Glomerular endothelial cell (primary cell): ENCODE results near the gene DHRS7C. TPM values are rescaled to one million over a fixed set of nuclear protein-coding genes. Genes with fewer than 3 reads are reported as not detected.

Experiments
- DNase-seq: peaks from one replicate; pipeline ENCODE4 v3.0.0-alpha.2; 2011; ENCODE audit warnings: low read depth, low spot score; ENCODE audit errors: extremely low read depth
- total RNA-seq: library from RNA; depleted of rRNA; stranded (reverse); fragments of >200 nt; gene quantifications from 2 replicates; pipeline ENCODE4 v1.2.3, GENCODE V29; 2015

Gene DHRS7C, protein sequence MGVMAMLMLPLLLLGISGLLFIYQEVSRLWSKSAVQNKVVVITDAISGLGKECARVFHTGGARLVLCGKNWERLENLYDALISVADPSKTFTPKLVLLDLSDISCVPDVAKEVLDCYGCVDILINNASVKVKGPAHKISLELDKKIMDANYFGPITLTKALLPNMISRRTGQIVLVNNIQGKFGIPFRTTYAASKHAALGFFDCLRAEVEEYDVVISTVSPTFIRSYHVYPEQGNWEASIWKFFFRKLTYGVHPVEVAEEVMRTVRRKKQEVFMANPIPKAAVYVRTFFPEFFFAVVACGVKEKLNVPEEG
- not detected in 2 replicates for total RNA-seq

- DNase-seq, result no peak
These were observed at the start of gene DHRS7C for GRCh38 chr17:9790889-9791876. Gene DHRS7C (minus strand): TSS chr17:9791592. CDS start chr17:9791284, 308 bp downstream.

DNA sequence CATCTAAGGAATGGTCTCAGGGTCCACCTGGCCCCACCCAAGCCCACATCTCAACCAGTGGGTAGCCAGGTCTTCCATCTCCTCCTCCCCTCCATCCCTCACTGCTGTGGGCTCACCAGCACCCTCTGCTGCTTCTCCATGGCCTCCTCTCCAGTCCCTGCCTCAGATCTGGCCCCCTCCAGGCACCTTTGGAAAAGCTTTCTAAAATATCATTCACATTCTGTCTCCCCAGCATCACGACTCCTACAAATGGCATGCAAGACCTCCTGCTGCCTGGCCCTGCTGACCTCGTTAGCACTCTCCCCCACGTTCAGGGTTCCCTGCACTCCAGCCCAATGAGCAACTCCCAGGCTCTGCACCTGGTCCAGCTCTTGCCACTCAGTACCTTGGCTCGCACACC lies 48.0 kb upstream of the DHRS7C start:
- no peak for DNase-seq

- DNase-seq, result no peak
These were observed 46.4 kb upstream of the DHRS7C start for GRCh38 chr17:9837551-9838471.

- DNase-seq, result no peak
These were observed 42.5 kb upstream of the DHRS7C start for GRCh38 chr17:9833922-9834321.

GRCh38 chr17:9830711-9831110 lies 39.3 kb upstream of the DHRS7C start:
- DNase-seq, result no peak

GRCh38 chr17:9829343-9829742 lies 38.0 kb upstream of the DHRS7C start:
- no peak for DNase-seq

GRCh38 chr17:9828296-9829295 lies 37.2 kb upstream of the DHRS7C start:
- DNase-seq, result no peak

DNA sequence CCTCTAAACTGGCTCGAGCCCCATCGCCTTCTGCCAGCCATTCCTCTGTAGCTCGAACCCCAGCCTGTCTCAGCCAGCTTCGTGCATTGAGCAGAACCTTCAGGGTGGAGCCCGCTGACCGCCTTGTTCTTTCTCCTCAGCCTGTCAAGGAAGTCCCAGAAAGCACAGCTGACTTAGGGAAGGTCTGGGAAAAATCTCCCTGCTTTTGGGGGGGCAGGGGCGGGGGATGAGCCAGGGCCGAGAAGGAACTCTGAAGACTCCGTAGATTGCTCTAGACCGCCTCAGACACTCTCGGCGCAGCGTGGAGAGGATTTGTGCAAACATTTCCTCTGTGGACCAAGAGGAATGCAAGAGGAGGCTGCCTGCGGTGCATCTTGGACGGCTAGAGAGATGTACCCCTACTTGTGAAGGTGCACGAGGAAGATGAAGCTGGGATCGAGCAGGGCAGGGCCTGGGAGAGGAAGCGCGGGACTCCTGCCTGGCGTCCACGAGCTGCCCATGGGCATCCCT lies 34.3 kb upstream of the DHRS7C start, which contains the start of gene GLP2R:
Gene GLP2R, plus strand, starts transcription at position 284 of the 510 bp plus-strand sequence. Its CDS starts 140 bp downstream, at position 424.
- no peak for DNase-seq

DNA sequence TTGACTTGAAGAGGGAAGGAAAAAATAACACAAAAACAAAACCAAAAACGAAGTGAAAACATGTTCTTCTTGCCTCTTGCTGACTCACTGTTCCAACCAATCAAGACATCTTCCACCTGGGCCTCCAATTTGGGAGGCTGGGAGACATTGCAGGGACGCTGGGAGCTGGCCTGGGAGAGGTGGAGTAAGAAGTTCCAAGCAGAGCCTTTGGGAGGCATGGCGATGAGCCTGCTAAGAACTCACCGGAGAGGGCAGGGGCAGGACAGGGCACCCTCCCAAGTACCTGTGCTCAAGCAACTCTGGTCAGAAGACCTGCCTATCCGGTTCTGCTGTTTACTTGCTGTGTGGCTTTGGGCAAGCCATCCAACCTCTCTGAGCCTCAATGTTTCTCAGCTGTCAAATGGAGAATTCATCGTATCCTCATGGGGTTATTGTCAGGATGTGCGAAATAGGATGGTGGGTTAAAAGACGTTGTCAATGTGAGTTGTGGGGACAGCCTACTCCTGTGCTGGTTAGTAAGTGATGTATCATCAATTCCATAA lies 33.5 kb upstream of the DHRS7C start:
- no peak for DNase-seq

DNA sequence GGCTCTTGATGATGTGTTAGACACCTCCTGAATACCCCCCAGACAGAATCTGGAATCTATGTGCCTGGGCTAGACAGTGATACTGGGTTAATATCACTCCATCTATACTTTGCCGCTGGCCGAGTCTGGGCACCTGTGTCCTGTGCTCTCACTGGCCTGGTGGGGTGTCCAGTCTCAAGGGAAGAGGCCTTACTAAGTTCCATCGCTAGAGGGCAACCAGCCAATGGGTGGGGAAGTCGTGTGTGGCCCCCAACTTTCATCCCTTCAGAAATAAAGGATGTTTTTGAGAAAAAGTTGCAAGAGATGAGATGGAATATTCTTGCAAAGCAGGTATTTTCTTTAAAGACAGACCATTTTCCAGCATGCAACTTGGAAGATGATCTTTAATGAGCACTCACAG lies 32.7 kb upstream of the DHRS7C start:
- DNase-seq, result no peak

GRCh38 chr17:9821921-9822320 lies 30.5 kb upstream of the DHRS7C start, which contains the start of gene GSG1L2:
Gene GSG1L2 (minus strand): TSS chr17:9822079. CDS start chr17:9822071, 8 bp downstream.
- DNase-seq, result no peak

GRCh38 chr17:9820448-9820847 lies 29.1 kb upstream of the DHRS7C start:
- no peak for DNase-seq

GRCh38 chr17:9818760-9819159 lies 27.4 kb upstream of the DHRS7C start:
- DNase-seq, result no peak

- DNase-seq, result no peak
These were observed 25.7 kb upstream of the DHRS7C start for GRCh38 chr17:9817086-9817485.

DNA sequence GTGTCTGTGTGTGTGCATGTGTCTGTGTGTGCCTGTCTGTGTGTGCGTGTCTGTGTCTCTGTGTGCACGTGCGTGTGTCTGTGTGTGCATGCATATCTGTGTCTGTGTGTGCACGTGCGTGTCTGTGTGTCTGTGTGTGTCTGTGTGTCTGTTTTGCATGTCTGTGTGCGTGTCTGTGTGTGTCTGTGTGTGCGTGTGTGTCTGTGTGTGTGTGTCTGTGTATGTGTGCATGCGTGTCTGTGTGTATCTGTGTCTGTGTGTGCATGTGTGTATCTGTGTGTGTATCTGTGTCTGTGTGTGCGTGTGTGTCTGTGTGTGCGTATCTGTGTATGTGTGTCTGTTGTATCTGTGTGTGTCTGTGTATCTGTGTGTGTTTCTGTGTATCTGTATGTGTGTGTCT lies 25.1 kb upstream of the DHRS7C start:
- DNase-seq, result no peak

GRCh38 chr17:9814337-9814945 lies 23.0 kb upstream of the DHRS7C start:
- no peak for DNase-seq

- DNase-seq, result no peak
These were observed 21.8 kb upstream of the DHRS7C start for GRCh38 chr17:9813166-9813565.

DNA sequence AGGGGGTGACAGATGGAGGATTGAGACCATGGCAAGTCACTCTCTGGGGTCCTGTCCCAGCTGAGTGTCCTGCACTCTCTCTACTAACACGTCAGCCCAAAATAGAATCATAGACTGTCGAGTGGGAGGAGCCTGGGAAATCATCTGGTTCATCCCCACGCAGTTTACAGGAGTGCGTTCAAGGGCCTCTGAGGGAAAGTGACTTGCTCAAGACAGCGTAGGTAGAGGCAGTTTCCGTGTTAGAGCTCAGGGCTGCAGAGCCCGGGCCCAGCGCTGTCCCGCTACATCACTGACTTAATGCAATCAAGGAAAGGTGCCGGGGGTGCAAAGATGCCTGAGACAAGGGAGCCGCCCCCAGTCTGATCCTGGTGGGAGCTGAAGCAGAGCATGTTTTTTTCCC lies 20.1 kb upstream of the DHRS7C start:
- DNase-seq, result no peak
